SK-N-SH treated with all-trans-retinoic acid at 6 μM for 48 hours (cell line): ENCODE results near the gene NFAM1.

Experiments used
- CSDC2 ChIP-seq: fragments of 250-450 bp; sonication (Bioruptor Pico); IDR thresholded peaks from 2 replicates; pipeline ENCODE4 v1.5.0; 2020; ENCODE audit warnings: mild to moderate bottlenecking, moderate library complexity
- ZNF70 ChIP-seq: fragments of 450-650 bp; formaldehyde crosslinking; IDR thresholded peaks from 2 replicates; pipeline ENCODE4 v1.5.0; 2020; ENCODE audit warnings: mild to moderate bottlenecking, moderate library complexity

DNA sequence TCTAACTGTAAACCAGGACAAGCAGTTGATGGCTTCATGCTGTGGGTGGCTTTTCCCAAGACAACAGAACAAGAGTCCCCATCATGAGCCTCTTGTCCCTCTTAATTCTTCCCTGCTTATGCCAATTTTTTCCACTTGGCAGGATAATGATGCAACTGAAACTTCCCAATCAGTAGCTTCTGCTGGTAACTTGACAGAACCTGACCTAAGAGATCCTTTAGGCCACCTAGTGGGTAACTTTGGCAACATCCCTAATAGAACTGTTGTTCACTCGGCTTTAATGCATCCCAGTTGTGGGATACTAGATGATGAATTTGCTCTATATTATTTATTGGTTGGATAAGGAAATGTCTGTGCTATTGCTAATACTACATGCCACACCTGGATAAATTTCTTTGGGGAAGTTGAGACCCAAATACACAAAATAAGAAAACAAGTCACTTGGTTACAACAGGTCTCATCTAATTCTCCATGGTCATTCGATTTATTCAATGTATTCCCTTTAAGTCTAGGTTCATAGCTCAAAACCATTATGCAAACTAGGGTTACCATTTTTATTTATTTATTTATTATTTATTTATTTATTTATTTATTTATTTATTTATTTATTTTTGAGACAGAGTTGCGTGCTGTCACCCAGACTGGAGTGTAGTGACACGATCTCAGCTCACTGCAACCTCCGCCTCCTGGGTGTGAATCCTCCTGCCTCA, 41.4 kb upstream of the NFAM1 start:
- TF ChIP-seq ZNF70 (CRISPR knock-in tag) (no peak), CSDC2 (CRISPR knock-in tag) (no peak)
